GM18502 (cell line): ENCODE data around the gene GREB1.
A peak's percentile ranks its signal among the peaks of the same experiment; 100 is the strongest.

Experiments
- ATAC-seq: cut with Tn5 transposase; IDR thresholded peaks from one replicate; pipeline ENCODE4 v1.9.1; 2021; ENCODE audit warnings: mild to moderate bottlenecking; ENCODE audit not compliant: unreplicated experiment, poor library complexity

Gene GREB1

GRCh38 chr2:11507517-11507916 is 26.3 kb upstream of the GREB1 start:
- ATAC-seq: no peak

GRCh38 chr2:11508279-11508678 is 25.6 kb upstream of the GREB1 start:
- no peak for ATAC-seq

- ATAC-seq: no peak
Observed at GRCh38 chr2:11509657-11510360, 24.0 kb upstream of the GREB1 start.

- no peak for ATAC-seq
Observed at GRCh38 chr2:11512431-11512830, 21.4 kb upstream of the GREB1 start.

- no peak for ATAC-seq
Observed at GRCh38 chr2:11513319-11513718, 20.5 kb upstream of the GREB1 start.

GRCh38 chr2:11514081-11514730 is 19.6 kb upstream of the GREB1 start:
- no peak for ATAC-seq

GRCh38 chr2:11514904-11515303 is 18.9 kb upstream of the GREB1 start:
- no peak for ATAC-seq

GRCh38 chr2:11515490-11515981 is 18.3 kb upstream of the GREB1 start:
- no peak for ATAC-seq

- ATAC-seq: no peak
Observed at GRCh38 chr2:11516984-11517648, 16.7 kb upstream of the GREB1 start.

GRCh38 chr2:11517906-11518305 is 15.9 kb upstream of the GREB1 start:
- ATAC-seq: no peak

GRCh38 chr2:11520092-11520693 is 13.7 kb upstream of the GREB1 start:
- no peak for ATAC-seq

GRCh38 chr2:11521775-11522174 is 12.1 kb upstream of the GREB1 start:
- no peak for ATAC-seq

- ATAC-seq: no peak
Observed at GRCh38 chr2:11524470-11524869, 9.4 kb upstream of the GREB1 start.

- no peak for ATAC-seq
Observed at GRCh38 chr2:11525762-11526161, 8.1 kb upstream of the GREB1 start.

GRCh38 chr2:11527001-11527400 is 6.8 kb upstream of the GREB1 start:
- peak; percentile 80 for ATAC-seq

GRCh38 chr2:11528228-11528627 is 5.6 kb upstream of the GREB1 start:
- ATAC-seq: peak; percentile 40

- ATAC-seq: no peak
Observed at GRCh38 chr2:11530864-11531465, 2.9 kb upstream of the GREB1 start.

GRCh38 chr2:11532416-11533055 is 1.3 kb upstream of the GREB1 start:
- ATAC-seq: no peak

GRCh38 chr2:11534071-11534745 is 363 bp downstream of the GREB1 start:
- no peak for ATAC-seq
